IMR-90 (cell line): Measurements from ENCODE around the gene ALK. TPM values are rescaled to one million over a fixed set of nuclear protein-coding genes. Genes with fewer than 3 reads are reported as not detected.

Experiments
- ATAC-seq: fragments of 200-7000 bp; cut with Tn5 transposase; 2 replicates; pipeline ENCODE4 v1.9.1; 2020; ENCODE audit warnings: low read depth, mild to moderate bottlenecking, moderate library complexity
- BruUV-seq: library from RNA; stranded (reverse); fragments of 400-500 nt; replicated peaks from 2 replicates; lab custom pipeline; 2021; lab: Mats Ljungman, UMichigan
- CTCF ChIA-PET: fragments of 300-600 bp; formaldehyde crosslinking; extraction: SDS; loops from one replicate; lab custom pipeline; 2021; ENCODE audit warnings: antibody characterized with exemption; lab: Yijun Ruan, JAX
- POLR2A ChIA-PET: fragments of 300-600 bp; sonication (Branson Sonifier 250); formaldehyde crosslinking; loops from one replicate; lab custom pipeline; 2022; ENCODE audit warnings: antibody characterized with exemption; ENCODE audit not compliant: unreplicated experiment; lab: Charles Lee
- DNase-seq: peaks from one replicate; pipeline ENCODE4 v3.0.0; 2013
- H2AFZ ChIP-seq: replicated peaks from 2 replicates; pipeline ENCODE3; 2013; ENCODE audit warnings: low read length, mild to moderate bottlenecking; ENCODE audit not compliant: poor library complexity
- H2AK5ac ChIP-seq: 2 replicates; pipeline ENCODE4 v1.6.1; 2013; ENCODE audit warnings: low read depth, low read length, inconsistent platforms
- H2AK9ac ChIP-seq: replicated peaks from 2 replicates; pipeline ENCODE3; 2013; ENCODE audit warnings: mild to moderate bottlenecking, low read depth, low read length, moderate library complexity; ENCODE audit not compliant: poor library complexity
- H2BK120ac ChIP-seq: 2 replicates; pipeline ENCODE4 v1.6.1; 2013; ENCODE audit warnings: low read depth, low read length, inconsistent platforms
- H2BK15ac ChIP-seq: 3 replicates; pipeline ENCODE4 v1.6.1; 2013; ENCODE audit warnings: low read depth, low read length, inconsistent platforms
- H2BK20ac ChIP-seq: 2 replicates; pipeline ENCODE4 v1.6.1; 2013; ENCODE audit warnings: low read depth, mild to moderate bottlenecking, inconsistent platforms, low read length, moderate library complexity
- H2BK5ac ChIP-seq: 2 replicates; pipeline ENCODE4 v1.6.1; 2013; ENCODE audit warnings: mild to moderate bottlenecking, low read depth, low read length, inconsistent platforms; ENCODE audit not compliant: poor library complexity, severe bottlenecking
- H3K14ac ChIP-seq: replicated peaks from 2 replicates; pipeline ENCODE4 v1.6.1; 2013; ENCODE audit warnings: low read depth, low read length, inconsistent platforms
- H3K18ac ChIP-seq: 2 replicates; pipeline ENCODE4 v1.6.1; 2013; ENCODE audit warnings: low read depth, low read length, control low read depth
- H3K23ac ChIP-seq: 2 replicates; pipeline ENCODE4 v1.6.1; 2013; ENCODE audit warnings: low read depth, low read length, inconsistent platforms
- H3K27ac ChIP-seq: 2 replicates; pipeline ENCODE4 v1.5.1; 2013; ENCODE audit warnings: mild to moderate bottlenecking, control low read depth, low read length; ENCODE audit not compliant: insufficient read depth
- H3K27me3 ChIP-seq: 2 replicates; pipeline ENCODE4 v1.6.1; 2013; ENCODE audit warnings: low read length; ENCODE audit not compliant: control insufficient read depth, insufficient read depth
- H3K36me3 ChIP-seq: 2 replicates; pipeline ENCODE4 v1.6.1; 2013; ENCODE audit warnings: low read length, mixed read lengths; ENCODE audit not compliant: control insufficient read depth, insufficient read depth
- H3K4ac ChIP-seq: 2 replicates; pipeline ENCODE4 v1.6.1; 2013; ENCODE audit warnings: low read depth, low read length, inconsistent platforms
- H3K4me1 ChIP-seq: 2 replicates; pipeline ENCODE4 v1.6.1; 2013; ENCODE audit warnings: low read length, mixed read lengths; ENCODE audit not compliant: control insufficient read depth, insufficient read depth
- H3K4me2 ChIP-seq: 2 replicates; pipeline ENCODE4 v1.6.1; 2013; ENCODE audit warnings: low read depth, mild to moderate bottlenecking, control low read depth, low read length, moderate library complexity
- H3K4me3 ChIP-seq: 2 replicates; pipeline ENCODE4 v1.5.1; 2013; ENCODE audit warnings: low read depth, mild to moderate bottlenecking, control low read depth, low read length, moderate library complexity; ENCODE audit not compliant: insufficient read depth
- H3K56ac ChIP-seq: 2 replicates; pipeline ENCODE4 v1.6.1; 2013; ENCODE audit warnings: low read length, inconsistent platforms; ENCODE audit not compliant: insufficient read depth; ENCODE audit errors: extremely low read depth
- H3K79me1 ChIP-seq, 2 experiments: 2 replicates each; pipeline ENCODE4 v1.6.1; 2013; ENCODE audit warnings: low read length in 2 of 2, inconsistent platforms in 1 of 2, low read depth in 1 of 2
- H3K9ac ChIP-seq: 2 replicates; pipeline ENCODE4 v1.6.1; 2013; ENCODE audit warnings: low read depth, low read length, control low read depth
- H3K9me1 ChIP-seq: 2 replicates; pipeline ENCODE4 v1.6.1; 2013; ENCODE audit warnings: low read length, inconsistent platforms; ENCODE audit not compliant: insufficient read depth
- H3K9me3 ChIP-seq: 2 replicates; pipeline ENCODE4 v1.6.1; 2013; ENCODE audit warnings: low read length; ENCODE audit not compliant: control insufficient read depth, insufficient read depth
- H4K20me1 ChIP-seq: 2 replicates; pipeline ENCODE4 v1.6.1; 2013; ENCODE audit warnings: low read length, inconsistent platforms; ENCODE audit not compliant: insufficient read depth
- H4K5ac ChIP-seq: 2 replicates; pipeline ENCODE4 v1.6.1; 2013; ENCODE audit warnings: mild to moderate bottlenecking, low read depth, low read length, control low read depth
- H4K8ac ChIP-seq, 2 experiments: 2 replicates each; pipeline ENCODE4 v1.6.1; 2013; ENCODE audit warnings: low read depth in 2 of 2, low read length in 2 of 2, control low read depth in 1 of 2, inconsistent platforms in 1 of 2
- H4K91ac ChIP-seq: 2 replicates; pipeline ENCODE4 v1.6.1; 2013; ENCODE audit warnings: low read depth, low read length, inconsistent platforms; ENCODE audit not compliant: insufficient read depth
- BHLHE40 ChIP-seq: fragments of 150-350 bp; IDR thresholded peaks from 2 replicates; pipeline ENCODE4 v1.6.1; 2016; ENCODE audit warnings: mild to moderate bottlenecking, low read depth, low read length
- CEBPB ChIP-seq: IDR thresholded peaks from 2 replicates; pipeline ENCODE4 v1.6.1; 2012; ENCODE audit warnings: low read depth, low read length, improper control_type of control experiment
- MXI1 ChIP-seq: IDR thresholded peaks from 2 replicates; pipeline ENCODE4 v1.6.1; 2012; ENCODE audit warnings: low read depth, mild to moderate bottlenecking, low read length, moderate library complexity, borderline replicate concordance
- RAD21 ChIP-seq: IDR thresholded peaks from 2 replicates; pipeline ENCODE4 v1.6.1; 2012; ENCODE audit warnings: low read length, improper control_type of control experiment
- RFX5 ChIP-seq: IDR thresholded peaks from 2 replicates; pipeline ENCODE4 v1.8.0; 2012; ENCODE audit warnings: low read depth, mild to moderate bottlenecking, low read length, moderate library complexity
- WGBS, 2 experiments: methylation state at CpG; one replicate each; pipeline versions ENCODE4 v1.1.5 to v1.1.7; 2013; ENCODE audit warnings: missing lambda C conversion rate in 2 of 2; ENCODE audit not compliant: insufficient read length in 1 of 2; ENCODE audit errors: extremely low coverage in 2 of 2; 5-methylcytosine and 5-hydroxymethylcytosine counted together
- dilution Hi-C: fragments of 300-500 bp; cut with HindIII; formaldehyde crosslinking; loops from one replicate; pipeline ENCODE4 v1.14.3; 2018; ENCODE audit warnings: low sequenced_read_pairs; ENCODE audit not compliant: unreplicated experiment
- in situ Hi-C: fragments of 300-500 bp; cut with MboI; formaldehyde crosslinking; loops from 3 replicates; pipeline ENCODE4 v1.14.3; 2019; ENCODE audit warnings: low sequenced_read_pairs, inconsistent platforms, mixed read lengths
- intact Hi-C: fragments of 100-400 bp; cut with micrococcal nuclease; formaldehyde crosslinking; loops from 2 replicates; pipeline ENCODE4 v1.10.0; 2022
- polyA plus RNA-seq, 3 experiments: library from polyadenylated mRNA; depleted of rRNA; stranded (reverse); fragments of >200 nt; gene quantifications; 2 replicates each; pipeline ENCODE4 v1.2.3, GENCODE V29; 2012; ENCODE audit warnings: low replicate concordance in 1 of 3
- total RNA-seq: library from RNA; depleted of rRNA; stranded (reverse); fragments of >200 nt; gene quantifications from 2 replicates; pipeline ENCODE4 v1.2.3, GENCODE V29; 2012

The ALK gene
- total and polyA plus RNA-seq, 2 of the 4 experiments (the other 2 are of a cell fraction) = not detected

DNA sequence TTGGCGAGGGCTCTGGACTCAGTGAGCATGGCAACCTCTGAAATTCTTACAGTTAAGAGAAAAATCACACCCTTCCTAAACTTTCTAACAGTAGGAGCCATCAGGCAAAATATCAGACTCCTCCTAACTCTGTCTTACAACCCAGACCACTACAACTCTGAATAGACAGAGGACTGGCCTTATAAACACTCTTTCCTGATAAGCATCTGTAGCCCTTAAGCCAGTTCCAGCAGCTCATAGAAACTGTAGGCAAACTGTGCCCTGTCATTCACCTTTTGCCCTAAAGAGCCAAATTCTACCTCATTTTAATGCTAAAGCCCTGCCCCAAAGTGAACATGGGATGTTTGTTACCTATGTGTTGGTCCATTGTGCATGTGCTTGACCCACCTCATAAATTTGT lies 304.8 kb downstream of the ALK start:
- BruUV-seq = no TSS peak
- intact Hi-C loops = no loop called here
- H2BK15ac ChIP-seq = no peak overlapping the region
- no peak overlapping the region for H2AK5ac ChIP-seq
- H3K56ac ChIP-seq = no peak overlapping the region
- no peaks in the 10 kb centered on the region for H3K36me3 ChIP-seq
- H2AK9ac ChIP-seq = no peak overlapping the region
- no peak overlapping the region for H3K4me2 ChIP-seq
- no peak overlapping the region for H2BK20ac ChIP-seq
- H4K5ac ChIP-seq = no peak overlapping the region
- H3K27me3 ChIP-seq = no peaks in the 10 kb centered on the region
- no peaks in the 10 kb centered on the region for H3K9me1 ChIP-seq
- WGBS, 2 experiments = no CpG with 5 or more reads among the region's 1 CpG
- DNase-seq (no peak), ATAC-seq (no peak)
- H3K23ac ChIP-seq = no peak overlapping the region
- no peak overlapping the region for H2BK5ac ChIP-seq
- dilution Hi-C loops = no loop called here
- no peaks in the 10 kb centered on the region for H3K79me1 ChIP-seq
- H3K9ac ChIP-seq = no peak overlapping the region
- no peak overlapping the region for H3K27ac ChIP-seq
- in situ Hi-C loops = no loop called here
- H3K18ac ChIP-seq = no peak overlapping the region
- H4K20me1 ChIP-seq = no peaks in the 10 kb centered on the region
- peaks cover 2% of the 10 kb centered on the region; the same call in 1 of the 2 replicates for H3K4me1 ChIP-seq
- H3K9me3 ChIP-seq = no peaks in the 10 kb centered on the region
- H2AFZ ChIP-seq = no peak overlapping the region
- POLR2A ChIA-PET = no interaction called here
- CTCF ChIA-PET = no interaction called here
- H3K4me3 ChIP-seq = no peak overlapping the region
- H3K14ac ChIP-seq = no peak overlapping the region
- no peak for TF ChIP-seq MXI1
- TF ChIP-seq BHLHE40 = no peak
- no peak for TF ChIP-seq CEBPB
- no peak for TF ChIP-seq RFX5
- no peak for TF ChIP-seq RAD21
- H3K4ac ChIP-seq = no peak overlapping the region
- H4K91ac ChIP-seq = no peak overlapping the region
- H4K8ac ChIP-seq = no peak overlapping the region
- no peak overlapping the region for H2BK120ac ChIP-seq
